H9 (cell line): Measurements from ENCODE around the gene ATAD1. TPM values are rescaled to one million over a fixed set of nuclear protein-coding genes. Genes with fewer than 3 reads are reported as not detected.

Experiments
- DNase-seq: peaks from one replicate; pipeline ENCODE4 v3.0.0-alpha.2; 2017
- H2AFZ ChIP-seq: one replicate; pipeline ENCODE4 v1.6.1; 2013; ENCODE audit warnings: mild to moderate bottlenecking, low read length, control low read depth, moderate library complexity
- H2AK5ac ChIP-seq: 2 replicates; pipeline ENCODE4 v1.6.1; 2013; ENCODE audit warnings: low read length, control low read depth, mixed read lengths; ENCODE audit not compliant: insufficient read length
- H2BK120ac ChIP-seq: one replicate; pipeline ENCODE4 v1.6.1; 2013; ENCODE audit warnings: low read depth, mild to moderate bottlenecking, low read length, control low read depth, inconsistent platforms; ENCODE audit not compliant: poor library complexity, severe bottlenecking
- H2BK12ac ChIP-seq: 2 replicates; pipeline ENCODE4 v1.6.1; 2013; ENCODE audit warnings: low read length, control low read depth, mixed read lengths, low read depth; ENCODE audit not compliant: insufficient read length
- H2BK15ac ChIP-seq: 2 replicates; pipeline ENCODE4 v1.6.1; 2013; ENCODE audit warnings: low read depth, low read length, control low read depth
- H2BK20ac ChIP-seq: one replicate; pipeline ENCODE4 v1.6.1; 2013; ENCODE audit warnings: low read depth, mild to moderate bottlenecking, low read length, control low read depth, inconsistent platforms; ENCODE audit not compliant: poor library complexity, severe bottlenecking
- H2BK5ac ChIP-seq: 2 replicates; pipeline ENCODE4 v1.6.1; 2013; ENCODE audit warnings: low read length, control low read depth, mixed read lengths; ENCODE audit not compliant: insufficient read length
- H3K14ac ChIP-seq: 2 replicates; pipeline ENCODE4 v1.6.1; 2013; ENCODE audit warnings: low read length, control low read depth; ENCODE audit not compliant: insufficient read depth
- H3K18ac ChIP-seq: 2 replicates; pipeline ENCODE4 v1.6.1; 2013; ENCODE audit warnings: low read depth, mild to moderate bottlenecking, mixed read lengths, low read length, control low read depth; ENCODE audit not compliant: insufficient read length
- H3K23ac ChIP-seq: 2 replicates; pipeline ENCODE4 v1.6.1; 2013; ENCODE audit warnings: low read length, control low read depth, mixed read lengths, low read depth; ENCODE audit not compliant: insufficient read length
- H3K23me2 ChIP-seq: 2 replicates; pipeline ENCODE4 v1.6.1; 2013; ENCODE audit warnings: low read depth, mild to moderate bottlenecking, mixed read lengths, low read length, control low read depth; ENCODE audit not compliant: insufficient read length, poor library complexity, severe bottlenecking
- H3K27ac ChIP-seq: 2 replicates; pipeline ENCODE4 v1.5.1; 2013; ENCODE audit warnings: low read length, control low read depth, mixed read lengths, low read depth; ENCODE audit not compliant: insufficient read length
- H3K27me3 ChIP-seq: 2 replicates; pipeline ENCODE4 v1.6.1; 2013; ENCODE audit warnings: low read length, control low read depth, inconsistent platforms; ENCODE audit not compliant: insufficient read depth
- H3K4ac ChIP-seq: 2 replicates; pipeline ENCODE4 v1.6.1; 2013; ENCODE audit warnings: low read depth, mild to moderate bottlenecking, control low read depth, inconsistent platforms, low read length, moderate library complexity
- H3K4me1 ChIP-seq: 2 replicates; pipeline ENCODE4 v1.6.1; 2013; ENCODE audit warnings: low read length, control low read depth, inconsistent platforms; ENCODE audit not compliant: insufficient read depth
- H3K4me2 ChIP-seq: 2 replicates; pipeline ENCODE4 v1.6.1; 2013; ENCODE audit warnings: low read length, control low read depth, mixed read lengths; ENCODE audit not compliant: insufficient read length, insufficient read depth
- H3K56ac ChIP-seq: 2 replicates; pipeline ENCODE4 v1.6.1; 2013; ENCODE audit warnings: low read depth, mild to moderate bottlenecking, mixed read lengths, low read length, control low read depth; ENCODE audit not compliant: insufficient read length
- H3K79me1 ChIP-seq: 2 replicates; pipeline ENCODE4 v1.6.1; 2013; ENCODE audit warnings: low read depth, mild to moderate bottlenecking, moderate library complexity, low read length, control low read depth, inconsistent platforms; ENCODE audit not compliant: insufficient read depth, poor library complexity, severe bottlenecking
- H3K79me2 ChIP-seq: 2 replicates; pipeline ENCODE4 v1.6.1; 2013; ENCODE audit warnings: low read length, control low read depth, inconsistent platforms; ENCODE audit not compliant: insufficient read depth
- H3K9ac ChIP-seq: 2 replicates; pipeline ENCODE4 v1.6.1; 2013; ENCODE audit warnings: low read length, control low read depth, mixed read lengths; ENCODE audit not compliant: insufficient read length; ENCODE audit errors: extremely low read depth
- H3K9me3 ChIP-seq: one replicate; pipeline ENCODE4 v1.6.1; 2013; ENCODE audit warnings: low read depth, low read length, inconsistent platforms; ENCODE audit not compliant: control insufficient read depth
- H3T11ph ChIP-seq: one replicate; pipeline ENCODE4 v1.6.1; 2013; ENCODE audit warnings: mild to moderate bottlenecking, low read length, control low read depth, inconsistent platforms
- H4K20me1 ChIP-seq: one replicate; pipeline ENCODE4 v1.6.1; 2013; ENCODE audit not compliant: control insufficient read depth, insufficient read length, insufficient read depth
- H4K5ac ChIP-seq: 2 replicates; pipeline ENCODE4 v1.6.1; 2013; ENCODE audit warnings: low read depth, mild to moderate bottlenecking, mixed read lengths, low read length, control low read depth; ENCODE audit not compliant: insufficient read length
- H4K8ac ChIP-seq: replicated peaks from 2 replicates; pipeline ENCODE4 v1.6.1; 2013; ENCODE audit warnings: low read length, control low read depth, mixed read lengths, low read depth; ENCODE audit not compliant: insufficient read length
- H4K91ac ChIP-seq: 2 replicates; pipeline ENCODE4 v1.6.1; 2013; ENCODE audit warnings: low read depth, mild to moderate bottlenecking, moderate library complexity, mixed read lengths, low read length, control low read depth; ENCODE audit not compliant: insufficient read length
- H3K27ac Mint-ChIP-seq, 3 experiments: 2 replicates in 2 of 3; 3 replicates in 1 of 3; pipeline ENCODE4 v1.8.0; 2020 to 2021; ENCODE audit warnings: mixed read lengths in 3 of 3, mild to moderate bottlenecking in 1 of 3, moderate library complexity in 1 of 3
- H3K27me3 Mint-ChIP-seq: 2 replicates; pipeline ENCODE4 v1.8.0; 2021; ENCODE audit warnings: low read depth, mild to moderate bottlenecking, moderate library complexity, mixed read lengths
- H3K36me3 Mint-ChIP-seq, 3 experiments: 2 replicates in 2 of 3; 3 replicates in 1 of 3; pipeline ENCODE4 v1.8.0; 2020 to 2021; ENCODE audit warnings: low read depth in 3 of 3, mixed read lengths in 3 of 3; ENCODE audit not compliant: insufficient read depth in 1 of 3
- H3K4me1 Mint-ChIP-seq, 2 experiments: 2 replicates each; pipeline ENCODE4 v1.8.0; 2020; ENCODE audit warnings: mixed read lengths in 2 of 2
- H3K4me3 Mint-ChIP-seq, 2 experiments: 2 replicates in 1 of 2; 3 replicates in 1 of 2; pipeline ENCODE4 v1.8.0; 2020 to 2021; ENCODE audit warnings: mild to moderate bottlenecking in 2 of 2, mixed read lengths in 2 of 2, moderate library complexity in 1 of 2
- H3K9me3 Mint-ChIP-seq, 2 experiments: 2 replicates in 1 of 2; 3 replicates in 1 of 2; pipeline ENCODE4 v1.8.0; 2020; ENCODE audit warnings: mild to moderate bottlenecking in 2 of 2, mixed read lengths in 2 of 2, moderate library complexity in 1 of 2
- CTCF ChIP-seq: fragments of 200-600 bp; sonication (generic); conservative IDR thresholded peaks from 3 replicates; pipeline ENCODE4 v1.8.0; 2021; ENCODE audit warnings: antibody characterized with exemption, mild to moderate bottlenecking
- WGBS: extraction: QIAGEN DNeasy Blood & Tissue Kit; methylation state at CpG from one replicate; pipeline ENCODE4 v1.1.7; 2013; ENCODE audit warnings: missing lambda C conversion rate, low lambda C conversion rate, mixed read lengths; ENCODE audit not compliant: insufficient read length; ENCODE audit errors: extremely low coverage; 5-methylcytosine and 5-hydroxymethylcytosine counted together
- total RNA-seq: library from RNA; stranded (reverse); gene quantifications from 2 replicates; pipeline ENCODE4 v1.2.1, GENCODE V29; 2021

ATAD1 gene
- total RNA-seq, 1 experiment from 2014 or later: 38.7 TPM

- no CpG with 5 or more reads among the region's 4 CpGs for WGBS
- H3K27me3 Mint-ChIP-seq: peaks cover 6% of the 10 kb centered on the region; the same call in 1 of the 2 replicates
These were observed 47.3 kb upstream of the ATAD1 start for GRCh38 chr10:87865241-87865881.

More at GRCh38 chr10:87865241-87865881, 47.3 kb upstream of the ATAD1 start:
- H3K4ac ChIP-seq: no peak overlapping the region
- H3K79me1 ChIP-seq: no peaks in the 10 kb centered on the region
- H3K14ac ChIP-seq: no peak overlapping the region
- peaks cover 17% of the 10 kb centered on the region for H3K23me2 ChIP-seq
- peak overlapping the region; percentile 97 to 98 for H3K4me3 Mint-ChIP-seq
- H3K9me3 Mint-ChIP-seq: no peaks in the 10 kb centered on the region; a peak in 1 of 5 replicates
- H2BK120ac ChIP-seq: no peak overlapping the region
- no peaks in the 10 kb centered on the region for H3K27me3 ChIP-seq
- no peak overlapping the region for H4K5ac ChIP-seq
- no peak overlapping the region for H4K91ac ChIP-seq
- H3K36me3 Mint-ChIP-seq: peaks cover 0 to 6% (median 5%) of the 10 kb centered on the region in 3 experiments; a peak in 5 of 7 replicates
- H2BK5ac ChIP-seq: no peak overlapping the region
- DNase-seq: no peak
- no peak for TF ChIP-seq CTCF
- no peak overlapping the region for H2AFZ ChIP-seq
- H3K27ac Mint-ChIP-seq: no peak overlapping the region
- H2BK20ac ChIP-seq: no peak overlapping the region
- H3K27ac ChIP-seq: no peak overlapping the region
- H3K4me1 ChIP-seq: no peaks in the 10 kb centered on the region
- no peaks in the 10 kb centered on the region for H4K20me1 ChIP-seq
- H4K8ac ChIP-seq: no peak overlapping the region
- peak overlapping the region; percentile 20 for H3K9ac ChIP-seq
- H2BK15ac ChIP-seq: no peak overlapping the region
- H3K4me2 ChIP-seq: peak overlapping the region; percentile 96
- no peak overlapping the region for H2AK5ac ChIP-seq
- no peak overlapping the region for H3K18ac ChIP-seq
- peaks cover 24% of the 10 kb centered on the region; the same call in 1 of the 2 replicates for H3K79me2 ChIP-seq
- H3K56ac ChIP-seq: no peak overlapping the region
- H2BK12ac ChIP-seq: no peak overlapping the region
- no peak overlapping the region for H3T11ph ChIP-seq
- H3K9me3 ChIP-seq: no peaks in the 10 kb centered on the region
- H3K23ac ChIP-seq: no peak overlapping the region
- H3K4me1 Mint-ChIP-seq: peaks cover 37 to 41% of the 10 kb centered on the region in 2 experiments
